HG02970 (cell line): ENCODE data around the gene MS4A18.

Source experiments
- ATAC-seq: cut with Tn5 transposase; IDR thresholded peaks from one replicate; pipeline ENCODE4 v1.9.1; 2021; ENCODE audit warnings: mild to moderate bottlenecking, moderate library complexity, moderate number of reproducible peaks; ENCODE audit not compliant: unreplicated experiment, low FRiP score

MS4A18 gene

DNA sequence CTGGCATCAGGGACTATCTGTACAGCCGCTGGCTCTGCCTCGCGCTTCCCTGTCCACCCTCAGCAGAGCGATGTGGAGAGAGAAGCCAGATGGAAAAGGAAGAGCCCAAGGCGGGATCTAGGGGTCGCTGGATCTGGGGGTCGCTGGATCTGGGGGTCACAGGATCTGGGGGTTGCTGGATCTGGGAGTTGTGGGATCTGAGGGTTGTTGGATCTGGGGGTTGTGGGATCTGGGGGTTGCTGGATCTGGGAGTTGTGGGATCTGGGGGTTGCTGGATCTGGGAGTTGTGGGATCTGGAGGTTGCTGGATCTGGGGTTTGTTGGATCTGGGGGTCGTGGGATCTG, 58.6 kb downstream of the MS4A18 start:
- no peak for ATAC-seq

DNA sequence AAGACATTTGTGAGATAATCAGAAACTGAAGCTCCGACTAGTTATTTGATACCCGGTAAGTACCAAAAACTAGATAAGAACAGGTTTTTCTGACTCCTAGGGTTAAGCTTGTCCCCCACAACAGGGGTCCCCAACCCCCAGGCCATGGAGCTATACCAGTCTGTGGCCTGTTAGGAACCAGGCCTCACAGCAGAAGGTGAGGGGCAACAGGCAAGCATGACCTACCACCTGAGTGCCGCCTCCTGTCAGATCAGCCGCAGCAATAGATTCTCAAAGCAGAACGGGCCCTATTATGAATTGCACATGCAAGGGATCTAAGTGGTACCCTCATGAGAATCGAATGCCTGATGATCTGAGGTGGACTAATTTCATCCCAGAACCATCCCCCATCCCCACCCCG, 59.4 kb downstream of the MS4A18 start:
- no peak for ATAC-seq

DNA sequence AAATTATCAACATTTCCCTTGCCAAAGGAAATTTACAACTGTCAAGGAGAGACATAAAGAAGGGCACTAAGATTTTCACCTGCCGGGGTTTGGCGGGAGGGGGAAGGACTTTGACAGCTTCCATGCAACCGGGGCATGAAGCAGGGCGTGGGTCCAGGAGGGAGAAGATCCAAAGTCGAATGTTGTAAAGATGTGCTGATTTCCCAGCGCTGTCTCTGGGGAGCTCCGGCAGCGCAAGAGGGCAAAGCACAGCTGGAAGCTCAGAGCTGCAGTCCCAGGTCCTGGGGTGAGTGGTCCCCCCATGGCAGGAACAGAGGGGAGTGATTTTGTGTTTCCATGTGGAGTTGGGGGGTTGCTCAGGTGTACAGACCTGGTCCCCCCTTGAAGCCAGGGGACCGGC, 60.6 kb downstream of the MS4A18 start, which contains the start of gene MS4A10:
TSS of gene MS4A10 (plus strand) at position 198 of the 400 bp plus-strand sequence. CDS start 5,003 bp downstream, outside the sequence.
- no peak for ATAC-seq

DNA sequence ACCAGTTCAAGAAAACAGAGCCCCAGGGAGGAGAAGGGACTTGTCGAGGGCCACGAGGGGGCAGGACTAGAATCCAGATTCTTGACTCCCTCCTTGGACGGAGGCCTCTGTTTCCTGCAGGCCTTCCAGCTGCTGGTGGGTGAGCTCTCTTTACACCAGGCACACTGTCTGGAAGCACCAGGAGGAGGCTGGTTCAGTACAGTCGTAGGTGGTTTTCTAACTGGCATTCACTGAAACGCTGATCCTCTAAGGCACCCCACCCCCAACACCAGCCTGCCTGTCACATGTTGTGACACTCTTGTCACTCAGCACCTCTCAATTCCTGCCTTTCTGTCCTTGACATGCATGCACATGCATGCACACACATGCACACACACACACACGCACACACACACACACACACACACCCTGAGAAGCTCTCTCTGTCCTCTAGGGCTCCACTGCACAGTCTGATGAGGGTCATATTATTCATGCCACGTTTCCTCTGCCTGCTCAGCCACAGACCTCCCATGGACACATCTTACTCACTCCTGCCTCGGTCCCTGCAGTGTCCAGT, 61.4 kb downstream of the MS4A18 start:
- no peak for ATAC-seq

DNA sequence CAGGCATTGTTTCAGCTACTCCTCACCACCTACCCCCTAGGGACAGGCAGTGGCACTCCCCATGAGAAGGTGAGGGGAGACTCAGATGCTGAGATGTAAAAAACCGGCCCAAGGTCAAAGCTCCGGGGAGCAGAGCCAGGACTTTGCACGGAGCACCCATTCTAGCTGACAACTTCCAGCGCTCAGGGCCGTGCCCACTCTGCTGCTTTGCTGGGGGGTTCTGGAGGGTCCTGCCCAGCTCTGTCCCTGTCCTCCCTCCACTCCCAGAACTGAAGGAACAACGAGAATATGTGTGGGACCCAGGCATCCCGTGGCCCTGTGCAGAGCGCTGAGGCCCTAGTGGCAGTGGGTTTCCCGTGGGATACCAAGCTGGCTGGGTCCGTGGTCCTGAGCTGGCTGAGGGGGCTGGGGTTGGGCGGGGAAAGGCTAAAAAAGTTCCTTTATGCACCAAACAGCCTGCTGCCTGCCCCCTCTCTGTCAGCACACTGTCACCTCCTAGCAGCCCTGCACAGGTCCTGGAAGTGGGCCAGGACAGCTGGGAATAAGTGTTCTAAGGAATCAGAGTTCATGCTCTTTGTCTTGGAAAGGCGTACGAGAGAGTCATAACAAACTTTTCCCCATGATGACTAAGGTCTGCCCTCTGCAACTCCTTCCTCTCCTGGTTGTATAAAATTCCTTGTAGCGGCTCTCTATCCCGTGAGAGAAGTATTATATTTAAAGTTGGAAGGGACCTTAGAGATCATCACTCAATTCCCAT, 62.5 kb downstream of the MS4A18 start:
- no peak for ATAC-seq

DNA sequence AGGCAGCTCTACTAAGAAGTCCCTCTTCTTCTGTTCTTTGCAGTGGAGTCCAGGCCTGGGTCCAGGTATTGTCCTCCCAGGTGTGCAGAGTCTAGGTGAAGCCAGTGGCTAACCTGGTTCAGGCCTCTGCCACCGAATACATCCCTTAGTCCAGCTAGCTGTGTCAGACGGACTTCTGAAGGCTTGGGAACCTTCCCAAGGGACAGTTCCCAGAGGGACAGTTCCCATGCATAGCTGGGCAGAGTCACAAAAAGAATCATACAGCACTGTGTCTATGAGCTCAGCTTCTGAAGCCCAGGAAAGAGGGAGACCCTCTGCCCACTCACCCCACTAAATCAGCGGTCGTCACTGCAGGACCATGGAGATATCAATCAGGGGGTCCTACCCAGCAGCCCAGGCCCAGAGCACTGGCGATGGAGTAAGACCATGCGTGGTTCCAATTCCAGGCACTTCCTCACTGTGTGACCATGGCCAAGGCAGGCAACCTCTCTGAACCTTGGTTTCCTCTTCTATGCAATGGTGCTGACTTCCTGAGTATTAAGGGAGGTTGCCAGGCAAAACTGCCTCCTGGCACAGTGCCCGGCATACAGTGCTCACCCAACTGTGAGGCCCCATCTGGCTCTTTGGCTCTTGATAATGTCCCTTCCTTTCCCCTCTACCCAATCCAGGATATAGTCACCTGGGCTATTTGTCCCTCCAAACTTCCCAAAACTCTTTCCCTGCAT, 64.0 kb downstream of the MS4A18 start:
- ATAC-seq, result no peak

DNA sequence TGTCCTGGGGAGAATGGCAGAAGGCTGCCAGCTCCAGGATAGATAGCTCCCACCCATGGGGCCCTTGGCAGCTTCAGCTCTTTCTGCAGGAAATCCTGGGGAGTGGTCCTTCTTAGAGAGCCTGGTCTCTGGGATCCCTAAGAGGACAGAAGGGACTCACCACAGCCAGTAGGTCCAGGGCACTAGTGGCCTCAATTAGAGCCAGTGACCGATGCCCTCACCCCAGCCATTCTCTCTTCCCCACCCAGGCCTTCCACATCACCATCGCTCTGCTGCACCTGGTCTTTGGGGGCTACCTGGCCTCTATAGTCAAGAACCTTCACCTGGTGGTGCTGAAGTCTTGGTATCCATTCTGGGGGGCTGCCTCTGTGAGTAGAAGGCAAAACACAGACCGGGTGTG, 66.2 kb downstream of the MS4A18 start:
- ATAC-seq, result no peak

DNA sequence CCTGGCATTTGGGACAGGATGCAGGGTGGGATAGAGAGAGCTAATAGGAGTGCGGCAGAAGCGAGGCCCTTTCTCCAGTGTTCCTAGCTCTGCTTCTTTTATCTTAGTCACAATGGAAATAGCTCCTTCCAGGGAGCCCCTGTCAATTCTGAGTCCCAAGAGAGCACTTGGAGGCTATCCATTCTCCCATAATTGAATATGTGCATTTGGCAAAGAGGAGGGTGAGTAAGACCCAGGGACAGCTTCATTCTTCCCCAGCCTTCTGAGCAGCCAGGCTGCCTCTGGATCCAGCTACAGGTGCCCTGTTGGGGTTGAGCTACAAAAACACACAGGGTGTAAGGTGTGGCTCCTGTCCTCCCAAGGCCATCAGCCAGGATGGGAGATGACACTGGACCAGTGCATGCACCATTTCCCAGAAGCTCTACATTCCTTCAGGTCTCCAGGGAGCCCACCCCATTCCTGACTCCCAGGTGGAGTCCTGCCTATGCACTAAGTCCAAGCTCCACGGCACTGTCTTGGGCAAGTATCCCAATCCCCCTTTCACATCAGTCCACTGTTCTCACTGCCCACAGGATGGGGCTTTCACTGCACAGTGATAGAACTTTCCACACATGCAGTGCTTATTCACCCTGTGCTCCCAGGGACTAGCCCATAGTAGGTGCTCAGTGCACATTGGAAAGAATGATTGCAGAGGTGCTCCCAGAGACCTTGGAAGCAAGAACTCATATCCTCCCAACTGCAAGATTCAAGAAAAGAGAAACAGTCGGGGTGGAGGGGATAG, 66.8 kb downstream of the MS4A18 start:
- no peak for ATAC-seq

DNA sequence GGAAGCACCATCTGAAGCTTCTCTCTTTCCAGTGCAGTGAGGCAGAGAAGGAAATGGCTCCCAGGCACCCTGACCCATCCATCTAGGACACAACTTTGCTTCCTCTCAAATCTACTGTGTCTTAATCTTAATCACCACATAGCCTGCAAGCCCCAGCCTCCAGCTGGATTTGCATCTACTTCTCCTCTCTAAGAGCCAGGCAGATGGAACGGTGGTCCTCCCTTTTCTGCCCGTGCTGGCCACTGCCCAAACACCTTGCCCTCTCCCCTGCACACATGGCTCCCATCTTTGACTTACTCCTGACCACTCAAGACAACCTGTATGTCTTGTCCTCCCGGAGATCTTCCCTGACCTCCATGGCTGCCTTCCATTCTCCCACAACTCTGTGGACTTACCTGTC, 68.0 kb downstream of the MS4A18 start:
- no peak for ATAC-seq
